ENCODE data around the gene PRICKLE2.

Gene PRICKLE2

DNA sequence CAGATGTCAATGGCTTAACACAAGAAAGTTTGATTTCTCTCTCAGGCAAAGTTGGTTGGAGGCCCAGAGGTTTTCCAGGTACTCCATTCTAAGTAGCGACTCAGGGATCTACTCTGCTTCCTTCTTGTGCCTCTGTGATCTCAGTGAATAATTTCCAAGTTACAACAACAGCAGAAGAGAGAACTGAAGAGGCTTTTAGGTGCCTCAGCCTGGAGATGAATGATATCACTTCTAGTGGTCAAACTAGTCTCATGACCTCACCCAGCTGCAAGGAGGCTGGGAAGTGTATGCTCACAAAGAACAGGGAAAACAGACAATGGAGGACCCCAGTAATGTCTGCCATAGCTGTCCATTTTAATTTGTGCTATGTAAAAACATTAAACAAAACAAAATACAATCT, 4.6 kb upstream of the PRICKLE2 start:
- no peak overlapping the region for H3K4me3 ChIP-seq (ENCODE audit: low read depth, low read length)
- TF ChIP-seq, protein P1, sequence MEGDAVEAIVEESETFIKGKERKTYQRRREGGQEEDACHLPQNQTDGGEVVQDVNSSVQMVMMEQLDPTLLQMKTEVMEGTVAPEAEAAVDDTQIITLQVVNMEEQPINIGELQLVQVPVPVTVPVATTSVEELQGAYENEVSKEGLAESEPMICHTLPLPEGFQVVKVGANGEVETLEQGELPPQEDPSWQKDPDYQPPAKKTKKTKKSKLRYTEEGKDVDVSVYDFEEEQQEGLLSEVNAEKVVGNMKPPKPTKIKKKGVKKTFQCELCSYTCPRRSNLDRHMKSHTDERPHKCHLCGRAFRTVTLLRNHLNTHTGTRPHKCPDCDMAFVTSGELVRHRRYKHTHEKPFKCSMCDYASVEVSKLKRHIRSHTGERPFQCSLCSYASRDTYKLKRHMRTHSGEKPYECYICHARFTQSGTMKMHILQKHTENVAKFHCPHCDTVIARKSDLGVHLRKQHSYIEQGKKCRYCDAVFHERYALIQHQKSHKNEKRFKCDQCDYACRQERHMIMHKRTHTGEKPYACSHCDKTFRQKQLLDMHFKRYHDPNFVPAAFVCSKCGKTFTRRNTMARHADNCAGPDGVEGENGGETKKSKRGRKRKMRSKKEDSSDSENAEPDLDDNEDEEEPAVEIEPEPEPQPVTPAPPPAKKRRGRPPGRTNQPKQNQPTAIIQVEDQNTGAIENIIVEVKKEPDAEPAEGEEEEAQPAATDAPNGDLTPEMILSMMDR (IDR thresholded peaks at IDR 0.05; ENCODE audit: control insufficient read depth, extremely low read depth, insufficient read depth) = no peak
- no peak for DNase-seq (ENCODE audit: low read depth)

- no peak overlapping the region for H3K4me3 ChIP-seq (ENCODE audit: low read depth, low read length)
- DNase-seq (ENCODE audit: low read depth) = no peak
- TF ChIP-seq, protein P1 (IDR thresholded peaks at IDR 0.05; ENCODE audit: control insufficient read depth, extremely low read depth, insufficient read depth) = no peak
These were observed 2.8 kb upstream of the PRICKLE2 start for GRCh38 chr3:64228110-64228509.

GRCh38 chr3:64226730-64227129, 1.5 kb upstream of the PRICKLE2 start:
- no peak for DNase-seq (ENCODE audit: low read depth)
- no peak overlapping the region for H3K4me3 ChIP-seq (ENCODE audit: low read depth, low read length)
- TF ChIP-seq, protein P1 (IDR thresholded peaks at IDR 0.05; ENCODE audit: control insufficient read depth, extremely low read depth, insufficient read depth) = no peak

- TF ChIP-seq, protein P1 (IDR thresholded peaks at IDR 0.05; ENCODE audit: control insufficient read depth, extremely low read depth, insufficient read depth) = no peak
- H3K4me3 ChIP-seq (ENCODE audit: low read depth, low read length) = no peak overlapping the region
- DNase-seq (ENCODE audit: low read depth) = no peak
These were observed 631 bp upstream of the PRICKLE2 start for GRCh38 chr3:64225695-64226499.

DNA sequence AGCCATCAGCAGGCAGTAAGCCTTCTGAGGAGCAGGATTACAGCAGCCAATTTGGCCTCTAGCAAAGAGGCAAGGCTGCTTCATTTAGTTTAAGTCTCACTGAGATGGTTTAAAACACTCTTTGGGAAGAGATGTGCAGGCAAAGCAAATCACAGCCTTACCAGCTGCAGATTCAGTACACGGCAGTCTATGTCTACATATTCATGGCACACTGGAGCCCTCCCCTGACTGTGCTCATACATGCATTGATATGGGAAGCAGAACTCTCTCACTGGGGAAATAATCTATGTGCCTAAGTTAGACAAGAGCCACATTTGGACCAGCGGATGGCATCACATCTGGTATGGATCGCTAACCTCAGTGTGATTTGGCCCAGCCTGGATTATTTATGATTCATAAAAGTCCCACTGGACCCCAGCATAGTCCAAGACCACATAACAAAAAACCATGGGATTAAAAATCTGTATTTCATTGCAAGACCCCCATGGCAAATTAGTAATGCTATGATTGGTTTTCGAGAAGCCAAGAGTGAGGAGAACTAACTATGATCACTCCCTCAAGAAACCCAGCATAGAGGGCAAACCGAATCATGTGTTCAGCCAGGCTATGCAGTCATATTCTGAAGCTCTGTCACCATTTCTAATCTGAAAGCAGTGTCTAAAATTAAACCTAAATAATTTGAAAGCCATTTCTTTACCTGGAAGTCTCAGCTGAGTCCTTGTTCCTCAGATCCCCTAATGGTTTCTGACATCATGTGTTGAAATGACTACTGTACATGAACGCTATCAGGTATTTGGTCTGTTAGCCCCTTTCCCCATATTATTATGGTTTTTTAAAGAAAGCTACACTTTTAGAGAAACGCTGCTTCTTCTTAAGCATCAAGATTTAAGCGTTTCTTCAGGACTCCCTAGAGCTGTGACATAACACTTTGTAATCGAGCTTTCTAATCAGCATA, 1.2 kb downstream of the PRICKLE2 start:
- H3K4me3 ChIP-seq (ENCODE audit: low read depth, low read length) = no peak overlapping the region
- no peak for DNase-seq (ENCODE audit: low read depth)
- TF ChIP-seq, protein P1 (IDR thresholded peaks at IDR 0.05; ENCODE audit: control insufficient read depth, extremely low read depth, insufficient read depth) = no peak

DNA sequence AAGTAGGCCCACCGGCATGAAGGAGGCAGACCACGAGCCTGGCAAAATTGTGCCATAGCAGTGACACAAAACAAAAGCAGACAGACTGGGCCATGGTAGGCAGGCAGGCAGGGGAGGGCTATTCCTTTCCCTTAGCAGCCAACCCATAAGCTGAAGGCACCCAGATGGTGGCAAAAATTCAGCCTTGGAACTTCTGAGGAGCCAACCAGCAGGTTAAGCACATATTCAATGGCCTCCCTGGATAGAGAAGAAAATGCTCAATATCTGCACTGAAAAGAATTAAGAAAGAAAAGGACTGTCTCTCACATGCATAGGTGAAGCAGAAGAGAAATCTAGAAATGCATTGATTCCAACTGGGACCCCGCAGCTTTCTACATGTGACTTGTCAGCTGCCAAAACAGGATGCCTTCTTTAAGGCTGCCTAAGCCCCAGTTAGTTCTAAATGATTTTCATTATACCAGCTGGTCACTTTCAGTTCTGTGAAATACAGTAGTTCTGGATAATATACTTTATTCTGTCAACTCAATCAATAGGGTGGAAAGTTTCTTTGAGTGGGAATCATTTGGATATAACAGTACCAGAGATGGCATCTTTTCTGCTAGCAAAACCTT, 2.7 kb downstream of the PRICKLE2 start:
- TF ChIP-seq, protein P1 (IDR thresholded peaks at IDR 0.05; ENCODE audit: control insufficient read depth, extremely low read depth, insufficient read depth) = no peak
- no peak for DNase-seq (ENCODE audit: low read depth)
- no peak overlapping the region for H3K4me3 ChIP-seq (ENCODE audit: low read depth, low read length)

Measured in LNCaP clone FGC (cell line).